ENCODE measurements around the gene LINGO4. TPM values are rescaled to one million over a fixed set of nuclear protein-coding genes. Genes with fewer than 3 reads are reported as not detected.

The LINGO4 gene
- total RNA-seq, 1 donor from 2014 or later = not detected

Other genes with a start within 250 kb of the LINGO4 start
- gene SNX27, start 193.4 kb downstream of the LINGO4 start, total RNA-seq = 27.9 and 29.6 TPM in 2 replicates
- gene CELF3, start 88.6 kb downstream of the LINGO4 start, total RNA-seq = not detected in 2 replicates
- gene RIIAD1, start 83.9 kb downstream of the LINGO4 start, total RNA-seq = not detected in 2 replicates
- 54.5 and 66.5 TPM in 2 replicates for gene MRPL9, start 41.9 kb downstream of the LINGO4 start, total RNA-seq
- gene TDRKH, start 14.9 kb downstream of the LINGO4 start, total RNA-seq = 5.1 and 10.1 TPM in 2 replicates
- gene RORC, start 26.4 kb upstream of the LINGO4 start, total RNA-seq = 0.72 and 1.4 TPM in 2 replicates
- gene C2CD4D, start 34.4 kb upstream of the LINGO4 start, total RNA-seq = not detected in 2 replicates
- gene THEM5, start 48.3 kb upstream of the LINGO4 start, total RNA-seq = not detected in 2 replicates
- gene THEM4, start 104.1 kb upstream of the LINGO4 start, total RNA-seq = 12.2 and 12.8 TPM in 2 replicates
- gene S100A10, start 188.4 kb upstream of the LINGO4 start, total RNA-seq = 31.6 and 36.0 TPM in 2 replicates
- 227 and 251 TPM in 2 replicates for gene S100A11, start 231.6 kb upstream of the LINGO4 start, total RNA-seq